ENCODE results near the gene PNCK.

PNCK gene

GRCh38 chrX:153627675-153628111 lies 45.9 kb downstream of the PNCK start:
- DNase-seq (ENCODE audit: low read depth in 2 of 2): no peak

DNA sequence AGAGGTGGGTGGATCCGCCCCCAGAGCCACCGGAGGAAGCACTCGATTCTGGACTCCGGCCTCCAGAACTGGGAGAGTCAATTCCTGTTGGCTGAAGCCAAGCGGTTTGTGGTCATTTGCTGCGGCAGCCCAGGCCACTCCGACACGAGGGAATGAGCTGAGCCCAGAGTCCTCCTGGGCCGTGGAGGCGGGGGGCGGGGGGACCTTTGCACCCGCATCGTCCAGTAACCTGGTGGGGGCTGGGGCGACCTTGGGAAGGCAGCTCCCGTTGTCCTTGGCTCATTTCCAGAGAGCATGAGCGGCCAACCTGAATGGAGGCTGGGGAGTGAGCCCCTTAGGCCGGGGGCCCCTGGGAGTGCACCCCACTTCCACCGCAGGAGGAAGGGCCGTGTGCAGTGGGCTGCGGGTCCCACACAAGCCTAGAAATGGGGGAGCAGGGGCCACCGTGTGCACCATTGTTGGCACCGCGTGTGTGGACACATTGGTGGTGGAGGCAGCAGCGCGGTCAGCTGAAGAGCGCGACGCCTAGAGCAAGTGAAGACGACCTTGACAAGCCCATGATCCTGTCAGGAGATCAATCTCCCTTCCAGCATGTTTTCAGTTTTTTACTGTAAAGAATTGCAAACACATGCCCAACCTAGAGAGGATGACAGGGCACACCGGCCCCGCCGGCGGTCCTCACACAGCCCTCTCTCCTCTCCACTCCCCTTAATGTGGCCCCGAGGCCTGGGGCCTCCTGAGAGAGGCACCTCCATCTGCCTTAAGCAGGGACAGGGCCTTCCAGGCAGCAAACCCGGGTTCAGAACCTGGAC lies 46.5 kb downstream of the PNCK start:
- DNase-seq (ENCODE audit: low read depth in 2 of 2): no peak

GRCh38 chrX:153626025-153626633 lies 47.5 kb downstream of the PNCK start:
- DNase-seq (ENCODE audit: low read depth in 2 of 2): no peak

DNA sequence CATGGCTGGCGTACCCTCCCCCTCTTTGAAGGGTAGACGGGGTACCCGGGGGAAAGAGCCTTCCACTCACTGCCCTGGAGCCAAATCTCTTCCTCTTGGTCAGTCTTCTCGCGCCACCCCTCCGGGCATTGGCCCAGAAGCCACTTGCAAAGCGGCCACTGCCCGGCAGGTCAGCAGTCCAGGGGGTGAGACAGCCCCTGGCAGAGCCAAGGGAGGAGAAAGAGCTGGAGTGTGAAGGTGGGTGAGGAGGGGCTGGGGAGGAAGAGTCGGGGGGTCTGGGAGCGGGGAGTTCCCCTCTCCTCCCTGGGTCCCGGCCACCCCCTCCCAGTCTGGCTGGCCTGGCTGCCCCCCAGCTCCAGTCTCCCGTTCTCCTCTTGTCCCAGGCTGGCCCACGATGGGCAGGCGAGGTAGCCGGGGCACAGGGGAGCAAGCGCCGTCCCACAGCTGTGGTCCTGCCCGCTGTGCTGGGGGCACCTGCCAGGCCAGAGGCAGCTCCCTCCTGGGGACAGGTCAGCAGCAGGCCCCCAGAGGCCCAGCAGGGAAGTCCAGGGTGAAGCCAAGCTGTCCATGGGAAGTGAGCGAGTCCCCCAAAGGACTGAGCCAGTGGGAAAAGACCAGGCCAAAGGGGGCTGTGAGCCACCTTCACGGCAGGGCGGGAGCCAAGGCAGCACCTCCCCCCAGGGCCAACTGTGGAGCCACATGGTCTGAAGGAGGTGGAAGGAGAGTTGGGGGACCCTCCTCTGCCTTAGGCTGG lies 48.2 kb downstream of the PNCK start:
- DNase-seq (ENCODE audit: low read depth in 2 of 2): no peak

GRCh38 chrX:153624196-153625091 lies 49.2 kb downstream of the PNCK start:
- no peak for DNase-seq (ENCODE audit: low read depth in 2 of 2)

DNA sequence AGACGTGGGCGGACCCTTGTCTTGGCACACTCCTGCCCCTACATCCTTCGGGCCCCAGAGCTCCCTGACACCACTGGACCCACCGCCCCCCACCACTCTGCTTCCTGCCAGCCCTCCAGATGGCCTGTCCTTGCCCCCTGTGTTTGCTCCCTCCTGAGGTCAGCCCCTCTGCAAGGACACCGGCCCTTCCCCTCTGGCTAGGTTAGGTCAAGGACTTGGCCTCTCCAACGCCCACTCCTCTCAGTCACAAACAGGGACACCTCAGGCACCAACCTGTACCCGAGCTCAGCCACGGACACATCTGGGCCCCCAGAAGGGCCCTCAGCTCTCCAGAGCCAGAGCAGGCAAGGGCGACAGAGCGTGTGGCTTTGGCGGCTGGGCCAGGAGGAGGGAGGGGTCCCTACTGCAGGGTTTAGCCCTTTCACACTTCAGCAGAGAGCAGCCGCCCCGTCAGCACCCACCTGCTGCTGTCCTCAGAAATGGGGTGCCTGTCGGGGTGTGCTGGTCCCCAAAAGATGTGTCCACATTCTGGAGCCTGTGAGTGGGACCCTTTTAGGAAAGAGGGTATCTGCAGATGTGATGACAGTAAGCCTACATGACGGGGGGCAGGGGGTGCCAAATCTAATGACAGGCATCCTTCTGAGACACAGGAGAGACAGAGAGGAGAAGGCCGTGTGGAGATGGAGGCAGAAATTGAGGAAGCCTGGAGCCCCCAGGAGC lies 50.1 kb downstream of the PNCK start:
- DNase-seq (ENCODE audit: low read depth in 2 of 2): no peak

- no peak for DNase-seq (ENCODE audit: low read depth in 2 of 2)
Observed at GRCh38 chrX:153622661-153623309, 50.8 kb downstream of the PNCK start.

GRCh38 chrX:153621949-153622598 lies 51.5 kb downstream of the PNCK start:
- no peak for DNase-seq (ENCODE audit: low read depth in 2 of 2)

GRCh38 chrX:153620576-153620975 lies 53.0 kb downstream of the PNCK start:
- no peak for DNase-seq (ENCODE audit: low read depth in 2 of 2)

Data from stimulated activated CD4-positive, alpha-beta T cell treated with anti-CD3 and anti-CD28 coated beads, Interleukin-4, amount 100 ng/mL, for 48 hours (primary cell).